ENCODE results near the gene OOSP2.

Gene OOSP2

DNA sequence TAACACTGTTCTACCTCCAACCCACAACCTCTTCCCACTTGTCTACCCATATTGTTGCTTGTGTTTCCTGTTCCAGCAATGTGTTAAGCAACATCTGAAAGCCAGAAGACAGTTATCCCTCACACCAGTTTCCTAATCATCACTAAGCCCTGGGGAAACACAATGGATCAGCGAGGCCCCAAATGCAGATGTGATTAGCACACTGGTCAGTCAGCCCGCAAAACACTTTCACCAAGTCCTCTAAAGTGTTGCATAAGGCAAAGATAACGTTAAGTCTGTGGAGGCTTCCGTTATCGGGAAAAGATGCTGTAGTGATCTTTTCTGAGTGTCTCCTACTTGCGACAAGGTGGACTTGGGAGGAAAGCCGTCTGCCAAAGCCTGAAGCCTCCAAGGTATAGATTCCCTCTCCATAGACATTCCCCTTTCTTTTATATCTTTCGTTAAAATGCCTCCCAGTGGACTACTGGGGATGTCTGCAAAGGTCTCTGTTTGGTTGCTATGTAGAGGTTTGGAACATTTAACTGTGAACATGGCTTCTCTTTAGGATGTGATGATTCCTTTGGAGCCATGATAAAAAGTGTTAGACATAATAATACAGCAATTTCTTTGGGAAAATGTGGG, 16.2 kb downstream of the OOSP2 start, which contains the start of gene MS4A3:
MS4A3 (plus strand) TSS at position 317 of the 621 bp plus-strand sequence. CDS start 4,496 bp downstream, outside the sequence.
- Histone ChIP-seq H3K4me3 (ENCODE audit: low read depth in 1 of 2, low read length in 1 of 2) (peak within 1 kb of the TSS; percentile 9 to 40), H3K36me3 (no peaks in the 10 kb centered on the region), H3K4me1 (ENCODE audit: control insufficient read depth in 1 of 2, insufficient read depth in 1 of 2, low read depth in 1 of 2, low read length in 1 of 2) (peaks cover 61 to 75% of the 10 kb centered on the region in 2 experiments), H3K27me3 (no peaks in the 10 kb centered on the region), H3K27ac (peak within 1 kb of the TSS; percentile 73), H3K9me3 (no peaks in the 10 kb centered on the region)
- TF ChIP-seq, protein P1, sequence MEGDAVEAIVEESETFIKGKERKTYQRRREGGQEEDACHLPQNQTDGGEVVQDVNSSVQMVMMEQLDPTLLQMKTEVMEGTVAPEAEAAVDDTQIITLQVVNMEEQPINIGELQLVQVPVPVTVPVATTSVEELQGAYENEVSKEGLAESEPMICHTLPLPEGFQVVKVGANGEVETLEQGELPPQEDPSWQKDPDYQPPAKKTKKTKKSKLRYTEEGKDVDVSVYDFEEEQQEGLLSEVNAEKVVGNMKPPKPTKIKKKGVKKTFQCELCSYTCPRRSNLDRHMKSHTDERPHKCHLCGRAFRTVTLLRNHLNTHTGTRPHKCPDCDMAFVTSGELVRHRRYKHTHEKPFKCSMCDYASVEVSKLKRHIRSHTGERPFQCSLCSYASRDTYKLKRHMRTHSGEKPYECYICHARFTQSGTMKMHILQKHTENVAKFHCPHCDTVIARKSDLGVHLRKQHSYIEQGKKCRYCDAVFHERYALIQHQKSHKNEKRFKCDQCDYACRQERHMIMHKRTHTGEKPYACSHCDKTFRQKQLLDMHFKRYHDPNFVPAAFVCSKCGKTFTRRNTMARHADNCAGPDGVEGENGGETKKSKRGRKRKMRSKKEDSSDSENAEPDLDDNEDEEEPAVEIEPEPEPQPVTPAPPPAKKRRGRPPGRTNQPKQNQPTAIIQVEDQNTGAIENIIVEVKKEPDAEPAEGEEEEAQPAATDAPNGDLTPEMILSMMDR (IDR thresholded peaks at IDR 0.05) = no peak

DNA sequence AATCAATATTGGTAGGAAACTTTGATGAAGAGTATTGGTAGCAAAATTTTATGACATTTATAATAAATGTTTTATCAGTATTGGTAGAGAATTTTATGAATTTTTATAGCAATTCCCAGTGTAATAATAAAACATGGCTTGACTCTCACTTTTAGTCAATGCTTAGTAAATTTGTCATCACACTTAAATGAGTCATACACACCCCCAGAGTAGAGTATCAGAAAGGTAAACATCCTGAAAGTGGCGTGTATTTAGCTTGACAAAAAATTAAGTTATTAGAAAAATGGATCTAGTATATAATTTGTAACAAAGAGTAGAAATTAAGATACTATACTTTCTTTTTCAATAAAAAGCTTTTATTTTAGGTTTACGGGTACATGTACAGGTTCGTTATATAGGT, 18.8 kb downstream of the OOSP2 start:
- Histone ChIP-seq H3K27me3 (no peaks in the 10 kb centered on the region), H3K9me3 (no peaks in the 10 kb centered on the region), H3K36me3 (no peaks in the 10 kb centered on the region), H3K27ac (peak overlapping the region; percentile 53), H3K4me3 (ENCODE audit: low read depth in 1 of 2, low read length in 1 of 2) (no peak overlapping the region), H3K4me1 (ENCODE audit: control insufficient read depth in 1 of 2, insufficient read depth in 1 of 2, low read depth in 1 of 2, low read length in 1 of 2) (peaks cover 78 to 96% of the 10 kb centered on the region in 2 experiments)
- TF ChIP-seq, protein P1 (IDR thresholded peaks at IDR 0.05) = no peak

DNA sequence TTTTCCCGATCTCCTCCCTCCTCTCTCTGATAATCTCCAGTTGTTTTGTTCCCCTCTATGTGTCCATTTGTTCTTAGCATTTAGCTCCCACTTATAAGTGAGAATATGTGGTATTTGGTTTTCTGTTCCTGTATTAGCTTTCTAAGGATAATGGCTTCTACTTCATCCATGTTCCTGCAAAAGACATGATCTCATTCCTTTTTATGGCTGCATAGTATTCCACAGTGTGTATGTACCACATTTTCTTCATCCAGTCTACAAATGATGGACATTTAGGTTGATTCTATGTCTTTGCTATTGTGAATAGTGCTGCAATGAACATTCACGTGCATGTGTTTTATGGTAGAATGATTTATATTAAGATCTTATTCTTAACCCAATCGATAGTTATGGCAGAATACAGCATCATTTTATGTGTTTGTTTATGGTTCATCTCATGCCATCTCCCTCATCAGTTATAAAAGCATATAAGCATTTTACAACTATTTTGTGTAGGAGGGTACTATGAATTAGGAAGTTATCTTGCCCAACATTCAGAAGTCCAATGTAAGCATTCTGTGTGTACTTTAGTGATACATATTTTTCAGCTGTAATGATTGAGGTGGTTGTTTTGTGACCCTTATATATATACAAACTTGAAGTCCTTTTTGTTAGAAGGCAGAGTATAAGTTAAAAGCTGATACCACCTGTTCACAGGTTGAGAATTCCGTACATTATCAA, 19.5 kb downstream of the OOSP2 start:
- H3K4me3 ChIP-seq (ENCODE audit: low read depth in 1 of 2, low read length in 1 of 2) = no peak overlapping the region
- peaks cover 78 to 96% of the 10 kb centered on the region in 2 experiments for H3K4me1 ChIP-seq (ENCODE audit: control insufficient read depth in 1 of 2, insufficient read depth in 1 of 2, low read depth in 1 of 2, low read length in 1 of 2)
- no peaks in the 10 kb centered on the region for H3K9me3 ChIP-seq
- H3K36me3 ChIP-seq = no peaks in the 10 kb centered on the region
- peak overlapping the region; percentile 53 for H3K27ac ChIP-seq
- TF ChIP-seq, protein P1 (IDR thresholded peaks at IDR 0.05) = no peak
- no peaks in the 10 kb centered on the region for H3K27me3 ChIP-seq

DNA sequence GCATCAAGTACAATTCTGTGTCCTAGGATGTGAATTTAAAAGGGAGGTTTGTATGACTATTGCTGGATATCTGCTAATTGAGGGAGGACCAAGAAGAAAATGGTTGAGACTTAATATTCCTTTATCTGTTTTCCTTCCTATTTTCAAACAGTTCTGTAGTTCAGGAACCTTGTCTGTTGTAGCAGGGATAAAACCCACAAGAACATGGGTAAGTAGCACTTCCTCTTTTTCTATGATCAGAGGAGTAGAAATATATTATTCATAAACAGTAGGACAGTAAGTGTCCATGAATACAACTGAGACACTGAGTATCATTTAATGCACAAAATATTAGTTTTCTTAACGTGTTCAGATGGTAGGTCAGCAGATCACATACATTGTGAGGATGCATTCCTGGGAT, 23.9 kb downstream of the OOSP2 start:
- Histone ChIP-seq H3K4me1 (ENCODE audit: control insufficient read depth in 1 of 2, insufficient read depth in 1 of 2, low read depth in 1 of 2, low read length in 1 of 2) (peaks cover 39 to 52% of the 10 kb centered on the region in 2 experiments), H3K4me3 (ENCODE audit: low read depth in 1 of 2, low read length in 1 of 2) (no peak overlapping the region), H3K27me3 (no peaks in the 10 kb centered on the region), H3K36me3 (no peaks in the 10 kb centered on the region), H3K27ac (peak overlapping the region; percentile 44), H3K9me3 (no peaks in the 10 kb centered on the region)
- TF ChIP-seq, protein P1 (IDR thresholded peaks at IDR 0.05) = no peak

DNA sequence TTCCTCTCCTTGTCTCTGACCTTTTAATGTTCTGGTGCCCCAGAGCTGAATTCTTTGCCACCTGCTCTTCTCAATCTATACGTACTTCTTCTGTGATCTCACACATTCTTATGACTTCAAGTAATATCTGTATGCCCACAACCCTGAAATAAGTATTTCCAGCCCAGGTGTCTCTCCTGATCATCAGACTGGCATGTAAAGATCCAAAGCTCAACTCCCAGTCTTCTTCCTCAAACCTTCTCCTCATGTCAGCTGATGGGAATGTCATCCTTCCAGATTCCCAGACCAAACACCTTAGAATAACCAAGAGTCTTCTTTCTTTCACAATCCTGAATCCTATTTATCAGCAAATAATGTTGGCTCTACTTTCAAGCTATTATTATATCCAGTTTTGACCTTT, 25.6 kb downstream of the OOSP2 start:
- H3K9me3 ChIP-seq = no peaks in the 10 kb centered on the region
- H3K4me1 ChIP-seq (ENCODE audit: control insufficient read depth in 1 of 2, insufficient read depth in 1 of 2, low read depth in 1 of 2, low read length in 1 of 2) = peaks cover 30 to 36% of the 10 kb centered on the region in 2 experiments
- H3K27me3 ChIP-seq = no peaks in the 10 kb centered on the region
- H3K4me3 ChIP-seq (ENCODE audit: low read depth in 1 of 2, low read length in 1 of 2) = no peak overlapping the region
- H3K27ac ChIP-seq = peak overlapping the region; percentile 51
- TF ChIP-seq, protein P1 (IDR thresholded peaks at IDR 0.05) = no peak
- H3K36me3 ChIP-seq = peaks cover 3% of the 10 kb centered on the region
